ENCODE results near the gene HACE1.

The HACE1 gene

GRCh38 chr6:104718672-104719071 lies 141.0 kb downstream of the HACE1 start:
- no peak for TF ChIP-seq CTCF (IDR thresholded peaks at IDR 0.05; ENCODE audit: low read depth, low read length, poor library complexity, severe bottlenecking)
- no peak for TF ChIP-seq EZH2phosphoT487 (IDR thresholded peaks at IDR 0.05; ENCODE audit: borderline replicate concordance, low read length)
- Histone ChIP-seq H3K4me3 (ENCODE audit: low read length) (no peak overlapping the region), H3K27ac (ENCODE audit: low read depth, low read length) (no peak overlapping the region), H3K4me1 (ENCODE audit: control insufficient read depth, low read length) (peaks cover 19% of the 10 kb centered on the region), H3K36me3 (ENCODE audit: control insufficient read depth, low read length) (no peaks in the 10 kb centered on the region), H3K9me3 (ENCODE audit: control insufficient read depth, insufficient read depth, low read length) (no peaks in the 10 kb centered on the region), H3F3A (ENCODE audit: control insufficient read depth, insufficient read depth) (no peaks in the 10 kb centered on the region), H3K27me3 (ENCODE audit: control insufficient read depth, low read length) (no peaks in the 10 kb centered on the region), H3K4me2 (ENCODE audit: low read length) (no peak overlapping the region), H3K9me2 (replicated peaks; ENCODE audit: control insufficient read depth, low read length) (no peaks in the 10 kb centered on the region), H3K79me2 (ENCODE audit: control insufficient read depth, low read length) (no peaks in the 10 kb centered on the region), H4K20me1 (ENCODE audit: control insufficient read depth, insufficient read depth, low read depth, low read length) (no peaks in the 10 kb centered on the region)

- TF ChIP-seq EZH2phosphoT487 (IDR thresholded peaks at IDR 0.05; ENCODE audit: borderline replicate concordance, low read length) (no peak), CTCF (IDR thresholded peaks at IDR 0.05; ENCODE audit: low read depth, low read length, poor library complexity, severe bottlenecking) (no peak)
- H3K27me3 ChIP-seq (ENCODE audit: control insufficient read depth, low read length), result no peaks in the 10 kb centered on the region
- no peak overlapping the region for H3K4me2 ChIP-seq (ENCODE audit: low read length)
- H4K20me1 ChIP-seq (ENCODE audit: control insufficient read depth, insufficient read depth, low read depth, low read length), result no peaks in the 10 kb centered on the region
- H3F3A ChIP-seq (ENCODE audit: control insufficient read depth, insufficient read depth), result no peaks in the 10 kb centered on the region
- no peak overlapping the region for H3K27ac ChIP-seq (ENCODE audit: low read depth, low read length)
- no peaks in the 10 kb centered on the region for H3K9me2 ChIP-seq (replicated peaks; ENCODE audit: control insufficient read depth, low read length)
- no peaks in the 10 kb centered on the region for H3K9me3 ChIP-seq (ENCODE audit: control insufficient read depth, insufficient read depth, low read length)
- no peaks in the 10 kb centered on the region for H3K36me3 ChIP-seq (ENCODE audit: control insufficient read depth, low read length)
- no peaks in the 10 kb centered on the region for H3K79me2 ChIP-seq (ENCODE audit: control insufficient read depth, low read length)
- H3K4me3 ChIP-seq (ENCODE audit: low read length), result no peak overlapping the region
- 0 out of 2 replicates have a peak, but pooled peaks cover 3% of the 10 kb centered on the region for H3K4me1 ChIP-seq (ENCODE audit: control insufficient read depth, low read length)
Measured at GRCh38 chr6:104716858-104717257, 142.9 kb downstream of the HACE1 start.

DNA sequence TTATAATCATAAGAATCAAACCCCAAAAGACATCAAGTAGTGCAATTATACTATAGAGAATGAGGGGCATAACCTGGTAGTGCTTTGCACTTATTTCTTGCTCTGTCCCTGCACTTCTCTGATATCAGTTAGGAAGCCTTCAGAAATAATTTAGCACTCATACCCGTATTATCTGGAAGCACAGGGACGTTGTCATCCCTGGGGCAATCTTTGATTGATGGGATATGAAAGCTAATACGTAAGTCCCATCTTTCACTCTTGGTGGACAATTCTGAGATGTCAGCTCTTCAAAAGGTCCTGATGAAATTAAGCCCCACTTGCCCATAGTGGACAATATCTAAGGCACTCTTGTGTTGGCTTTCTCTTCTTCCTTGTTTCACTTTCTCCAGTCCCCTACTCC lies 144.9 kb downstream of the HACE1 start:
- Histone ChIP-seq H3K9me2 (replicated peaks; ENCODE audit: control insufficient read depth, low read length) (no peaks in the 10 kb centered on the region), H3K79me2 (ENCODE audit: control insufficient read depth, low read length) (no peaks in the 10 kb centered on the region), H3K4me3 (ENCODE audit: low read length) (no peak overlapping the region), H3K27ac (ENCODE audit: low read depth, low read length) (no peak overlapping the region), H3K36me3 (ENCODE audit: control insufficient read depth, low read length) (no peaks in the 10 kb centered on the region), H4K20me1 (ENCODE audit: control insufficient read depth, insufficient read depth, low read depth, low read length) (no peaks in the 10 kb centered on the region), H3K9me3 (ENCODE audit: control insufficient read depth, insufficient read depth, low read length) (no peaks in the 10 kb centered on the region), H3K4me2 (ENCODE audit: low read length) (no peak overlapping the region), H3K27me3 (ENCODE audit: control insufficient read depth, low read length) (no peaks in the 10 kb centered on the region), H3K4me1 (ENCODE audit: control insufficient read depth, low read length) (0 out of 2 replicates have a peak, but pooled peaks cover 3% of the 10 kb centered on the region), H3F3A (ENCODE audit: control insufficient read depth, insufficient read depth) (no peaks in the 10 kb centered on the region)
- TF ChIP-seq CTCF (IDR thresholded peaks at IDR 0.05; ENCODE audit: low read depth, low read length, poor library complexity, severe bottlenecking) (no peak), EZH2phosphoT487 (IDR thresholded peaks at IDR 0.05; ENCODE audit: borderline replicate concordance, low read length) (no peak)
